Right lobe of liver (tissue), 4 donors: Measurements from ENCODE around the gene NRP2.

ENCODE experiments used
- POLR2A ChIP-seq: fragments of 450-650 bp; IDR thresholded peaks from one replicate; pipeline ENCODE4 v1.6.1; 2017; ENCODE audit warnings: antibody characterized with exemption, mild to moderate bottlenecking
- TF ChIP-seq, protein P1 (sequence below), 4 donors: fragments of 200-600 bp in 3 of 4; fragments of 450-650 bp in 1 of 4; IDR thresholded peaks; one replicate each; pipeline versions ENCODE4 v1.5.1 to v1.8.0; 2016 to 2022; ENCODE audit warnings: antibody characterized with exemption in 4 of 4, mild to moderate bottlenecking in 2 of 4
- donor health status: DM: no; HTN: no; CAD: no.
- donor health status: DM: no; HTN: no; CAD: no.
- donor health status: DM: no; HTN: yes; CAD: no.

GRCh38 chr2:205670292-205670691 is 12.0 kb upstream of the NRP2 start:
- TF ChIP-seq, protein P1, sequence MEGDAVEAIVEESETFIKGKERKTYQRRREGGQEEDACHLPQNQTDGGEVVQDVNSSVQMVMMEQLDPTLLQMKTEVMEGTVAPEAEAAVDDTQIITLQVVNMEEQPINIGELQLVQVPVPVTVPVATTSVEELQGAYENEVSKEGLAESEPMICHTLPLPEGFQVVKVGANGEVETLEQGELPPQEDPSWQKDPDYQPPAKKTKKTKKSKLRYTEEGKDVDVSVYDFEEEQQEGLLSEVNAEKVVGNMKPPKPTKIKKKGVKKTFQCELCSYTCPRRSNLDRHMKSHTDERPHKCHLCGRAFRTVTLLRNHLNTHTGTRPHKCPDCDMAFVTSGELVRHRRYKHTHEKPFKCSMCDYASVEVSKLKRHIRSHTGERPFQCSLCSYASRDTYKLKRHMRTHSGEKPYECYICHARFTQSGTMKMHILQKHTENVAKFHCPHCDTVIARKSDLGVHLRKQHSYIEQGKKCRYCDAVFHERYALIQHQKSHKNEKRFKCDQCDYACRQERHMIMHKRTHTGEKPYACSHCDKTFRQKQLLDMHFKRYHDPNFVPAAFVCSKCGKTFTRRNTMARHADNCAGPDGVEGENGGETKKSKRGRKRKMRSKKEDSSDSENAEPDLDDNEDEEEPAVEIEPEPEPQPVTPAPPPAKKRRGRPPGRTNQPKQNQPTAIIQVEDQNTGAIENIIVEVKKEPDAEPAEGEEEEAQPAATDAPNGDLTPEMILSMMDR (IDR thresholded peaks at IDR 0.05), result no peak
- no peak for TF ChIP-seq POLR2A
